Keratinocyte (primary cell): Measurements from ENCODE around the gene ZFP14. TPM values are rescaled to one million over a fixed set of nuclear protein-coding genes. Genes with fewer than 3 reads are reported as not detected.
"Not testable (repeated sequence)": the region's sequence is repeated elsewhere in the genome, so short reads cannot be mapped to it uniquely, and the experiment has no call there.

Source experiments
- DNase-seq: peaks from one replicate; pipeline ENCODE4 v3.0.0-alpha.2; 2011; ENCODE audit warnings: low read depth, missing footprints, low spot score
- FAIRE-seq: peaks from 2 replicates; lab custom pipeline; 2011; peaks lifted over from hg19 to GRCh38; lab: Jason Lieb, UNC
- H2AFZ ChIP-seq: 2 replicates; pipeline ENCODE4 v1.6.0; 2012; ENCODE audit warnings: low read length, control low read depth, inconsistent platforms; ENCODE audit not compliant: control insufficient read depth
- H3K27ac ChIP-seq: 2 replicates; pipeline ENCODE4 v1.5.1; 2011; ENCODE audit warnings: low read length; ENCODE audit not compliant: control insufficient read depth, insufficient read depth
- H3K27me3 ChIP-seq: 3 replicates; pipeline ENCODE4 v1.6.0; 2011; ENCODE audit warnings: low read length; ENCODE audit not compliant: control insufficient read depth, insufficient read depth; ENCODE audit errors: extremely low read depth
- H3K36me3 ChIP-seq, 2 experiments: 2 replicates in 1 of 2; 3 replicates in 1 of 2; pipeline ENCODE4 v1.5.1; 2011; ENCODE audit warnings: low read length in 2 of 2, mild to moderate bottlenecking in 1 of 2; ENCODE audit not compliant: control insufficient read depth in 2 of 2, insufficient read depth in 2 of 2; ENCODE audit errors: extremely low read depth in 1 of 2
- H3K4me1 ChIP-seq: 3 replicates; pipeline ENCODE4 v1.5.1; 2011; ENCODE audit warnings: low read length; ENCODE audit not compliant: control insufficient read depth, insufficient read depth; ENCODE audit errors: extremely low read depth
- H3K4me2 ChIP-seq: 3 replicates; pipeline ENCODE4 v1.6.0; 2011; ENCODE audit warnings: low read depth, low read length; ENCODE audit not compliant: control insufficient read depth, insufficient read depth; ENCODE audit errors: extremely low read depth
- H3K4me3 ChIP-seq, 3 experiments: fragments of 200-600 bp in 1 of 3; sonication (generic) in 1 of 3; 2 replicates in 2 of 3; 3 replicates in 1 of 3; pipeline ENCODE4 v1.5.1; 2011 to 2016; ENCODE audit warnings: low read length in 3 of 3, mild to moderate bottlenecking in 3 of 3, control low read depth in 2 of 3, inconsistent platforms in 1 of 3, low read depth in 1 of 3, mixed read lengths in 1 of 3, mixed run types in 1 of 3, moderate library complexity in 1 of 3; ENCODE audit not compliant: control insufficient read depth in 2 of 3, insufficient read depth in 2 of 3; ENCODE audit errors: extremely low read depth in 1 of 3
- H3K79me2 ChIP-seq: 2 replicates; pipeline ENCODE4 v1.6.0; 2012; ENCODE audit warnings: low read length; ENCODE audit not compliant: control insufficient read depth, insufficient read depth
- H3K9ac ChIP-seq: 3 replicates; pipeline ENCODE4 v1.6.0; 2011; ENCODE audit warnings: low read length; ENCODE audit not compliant: control insufficient read depth, insufficient read depth; ENCODE audit errors: extremely low read depth
- H3K9me1 ChIP-seq: 3 replicates; pipeline ENCODE4 v1.6.0; 2011; ENCODE audit warnings: low read length; ENCODE audit not compliant: control insufficient read depth, insufficient read depth; ENCODE audit errors: extremely low read depth
- H3K9me3 ChIP-seq: 2 replicates; pipeline ENCODE4 v1.5.1; 2012; ENCODE audit warnings: low read depth, low read length; ENCODE audit not compliant: control insufficient read depth
- H4K20me1 ChIP-seq: 3 replicates; pipeline ENCODE4 v1.6.0; 2011; ENCODE audit warnings: low read length; ENCODE audit not compliant: control insufficient read depth, insufficient read depth; ENCODE audit errors: extremely low read depth
- dilution Hi-C: fragments of 300-500 bp; cut with MboI; formaldehyde crosslinking; loops from one replicate; pipeline ENCODE4 v1.7.0; 2020; ENCODE audit warnings: low sequenced_read_pairs; ENCODE audit not compliant: extremely low pct_ligation_motif_present
- polyA plus RNA-seq, 5 experiments: library from polyadenylated mRNA; depleted of rRNA in 3 of 5; stranded (reverse) in 3 of 5; stranded (forward) in 1 of 5; unstranded in 1 of 5; fragments of >200 nt; gene quantifications; 1 replicate in 1 of 5; 2 replicates in 3 of 5; 3 replicates in 1 of 5; pipeline versions ENCODE4 v1.2.1 to v1.2.3, GENCODE V29; 2011 to 2012; ENCODE audit warnings: missing spikeins in 2 of 5, low read depth in 1 of 5, low replicate concordance in 1 of 5

The ZFP14 gene
- polyA plus RNA-seq, 1 donor (not counting 4 experiments of a cell fraction or from before 2014, with no cell fraction given): 0.96 TPM

DNA sequence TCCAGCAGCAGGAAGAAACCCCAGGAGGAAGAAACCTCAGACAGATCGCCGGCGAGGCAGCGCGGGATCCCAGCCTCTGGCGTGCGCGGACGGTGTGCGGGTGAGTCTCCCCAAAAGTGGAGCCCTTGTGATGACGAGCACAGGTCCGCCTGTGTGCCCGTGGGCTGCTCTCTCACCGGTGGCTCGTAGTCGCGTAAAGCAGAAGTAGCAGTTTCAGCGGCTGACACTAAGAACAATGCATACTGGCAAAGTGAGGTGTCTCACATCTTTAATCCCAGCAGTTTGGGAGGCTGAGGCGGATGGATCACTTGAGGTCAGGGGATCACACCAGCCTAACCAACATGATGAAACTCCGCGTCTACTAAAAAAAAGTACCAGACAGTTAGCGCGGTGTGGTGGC is 69.2 kb downstream of the ZFP14 start:
- H3K9ac ChIP-seq, H3K79me2 ChIP-seq, FAIRE-seq, H3K9me3 ChIP-seq, H3K4me2 ChIP-seq, H3K27ac ChIP-seq, H3K4me1 ChIP-seq, H3K27me3 ChIP-seq, H3K4me3 ChIP-seq, DNase-seq, H4K20me1 ChIP-seq, dilution Hi-C loops, H2AFZ ChIP-seq, H3K9me1 ChIP-seq, H3K36me3 ChIP-seq: not testable (repeated sequence)

DNA sequence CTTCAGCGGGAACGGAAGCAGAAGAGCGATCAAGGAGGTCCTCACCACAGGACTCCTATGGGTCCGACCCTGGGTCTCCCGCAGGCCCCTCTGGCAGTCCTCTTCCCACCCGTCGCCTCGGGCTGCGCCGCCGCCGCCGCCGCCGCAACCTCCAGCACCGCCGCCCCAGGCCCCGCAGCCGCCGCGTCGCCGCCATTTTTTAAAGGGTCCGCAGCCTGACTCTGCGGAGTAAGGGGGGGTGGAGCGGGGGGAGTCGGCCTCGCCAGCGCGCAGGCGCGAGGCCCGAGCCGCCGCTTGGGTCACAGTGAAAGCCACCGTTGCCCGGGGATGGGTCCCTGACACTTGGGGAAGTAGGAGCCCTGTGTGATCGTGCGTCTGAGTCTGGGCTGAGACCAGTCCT is 69.7 kb downstream of the ZFP14 start:
- FAIRE-seq, H3K4me1 ChIP-seq, H3K27ac ChIP-seq, H3K9ac ChIP-seq, DNase-seq, H4K20me1 ChIP-seq, H2AFZ ChIP-seq, H3K79me2 ChIP-seq, H3K27me3 ChIP-seq, H3K9me1 ChIP-seq, H3K36me3 ChIP-seq, H3K4me2 ChIP-seq, H3K9me3 ChIP-seq, H3K4me3 ChIP-seq, dilution Hi-C loops: not testable (repeated sequence)

- H3K9me1 ChIP-seq, H3K9me3 ChIP-seq, DNase-seq, H4K20me1 ChIP-seq, FAIRE-seq, H3K36me3 ChIP-seq, H2AFZ ChIP-seq, dilution Hi-C loops, H3K4me1 ChIP-seq, H3K4me2 ChIP-seq, H3K27me3 ChIP-seq, H3K4me3 ChIP-seq, H3K9ac ChIP-seq, H3K79me2 ChIP-seq, H3K27ac ChIP-seq: not testable (repeated sequence)
Measured at GRCh38 chr19:36292317-36292716, 86.7 kb downstream of the ZFP14 start.

Other genes with a start within 250 kb of the ZFP14 start
- 778 to 884 TPM (median 832 TPM) in 3 replicates for gene CAPNS1, start 239.1 kb downstream of the ZFP14 start, polyA plus RNA-seq
- gene COX7A1, start 226.8 kb downstream of the ZFP14 start, polyA plus RNA-seq: 1.6 to 7.1 TPM (median 2.6 TPM) in 3 replicates
- gene ZNF565, start 164.5 kb downstream of the ZFP14 start, polyA plus RNA-seq: 2.0 to 3.5 TPM (median 2.3 TPM) in 3 replicates
- 45.5 to 82.6 TPM (median 67.3 TPM) in 3 replicates for gene ZNF146, start 164.1 kb downstream of the ZFP14 start, polyA plus RNA-seq
- 1.9 to 3.2 TPM (median 2.6 TPM) in 3 replicates for gene ZFP82, start 39.4 kb upstream of the ZFP14 start, polyA plus RNA-seq
- gene ZNF566, start 110.4 kb upstream of the ZFP14 start, polyA plus RNA-seq: 1.7 to 3.9 TPM (median 1.9 TPM) in 3 replicates
- 5.7 to 14.1 TPM (median 11.3 TPM) in 3 replicates for gene ZNF260, start 149.1 kb upstream of the ZFP14 start, polyA plus RNA-seq
- 3.4 to 5.5 TPM (median 4.5 TPM) in 3 replicates for gene ZNF529, start 194.1 kb upstream of the ZFP14 start, polyA plus RNA-seq
- 0.28 to 0.64 TPM (median 0.57 TPM) in 3 replicates for gene ZNF382, start 226.1 kb upstream of the ZFP14 start, polyA plus RNA-seq